Measurements from ENCODE around the gene ZC3H10. TPM values are rescaled to one million over a fixed set of nuclear protein-coding genes. Genes with fewer than 3 reads are reported as not detected.
"Not testable (repeated sequence)": the region's sequence is repeated elsewhere in the genome, so short reads cannot be mapped to it uniquely, and the experiment has no call there.

ZC3H10 gene
- total and polyA plus RNA-seq, 5 experiments from 2014 or later = 1.3 to 15.9 (median 2.5) TPM

DNA sequence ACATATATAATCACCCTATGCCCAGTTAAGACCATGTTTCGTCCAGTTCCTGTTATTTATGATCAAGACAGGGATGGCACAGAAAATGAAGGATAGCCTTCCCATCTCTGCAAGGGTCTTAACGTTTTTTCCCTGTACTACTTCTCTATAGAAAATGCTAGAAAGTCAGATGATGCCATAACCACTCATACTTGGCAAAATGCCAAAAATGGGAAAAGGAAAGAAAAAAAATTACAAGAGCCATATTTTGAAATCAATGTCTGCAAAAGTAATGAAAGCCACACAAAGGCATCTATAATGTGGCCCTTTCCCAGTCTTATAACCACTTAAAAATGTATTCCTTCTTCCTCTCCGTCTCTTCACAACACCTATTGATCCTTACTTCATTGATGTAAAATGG is 32.5 kb downstream of the ZC3H10 start:
- H3K4me1 Mint-ChIP-seq = peaks cover 17 to 50% (median 38%) of the 10 kb centered on the region in 4 donors
- H3K9me3 Mint-ChIP-seq = no peaks in the 10 kb centered on the region
- peak overlapping the region; percentile 25 to 93 (median 76) for H3K4me3 Mint-ChIP-seq
- peak overlapping the region; percentile 68 to 99 (median 91) for H3K27ac Mint-ChIP-seq
- ATAC-seq (no peak), DNase-seq (no peak)
- no peaks in the 10 kb centered on the region for H3K27me3 Mint-ChIP-seq
- peaks cover 0 to 8% (median 0%) of the 10 kb centered on the region in 3 donors for H3K36me3 Mint-ChIP-seq
- POLR2A ChIA-PET = interaction anchor here (0.7 to 3.1 kb wide), 11 partner anchors 8 to 481 kb away, joined by 3 to 18 read pairs (median 6); partner anchors contain the start of genes CNPY2, PA2G4, RNF41 and ZC3H10

DNA sequence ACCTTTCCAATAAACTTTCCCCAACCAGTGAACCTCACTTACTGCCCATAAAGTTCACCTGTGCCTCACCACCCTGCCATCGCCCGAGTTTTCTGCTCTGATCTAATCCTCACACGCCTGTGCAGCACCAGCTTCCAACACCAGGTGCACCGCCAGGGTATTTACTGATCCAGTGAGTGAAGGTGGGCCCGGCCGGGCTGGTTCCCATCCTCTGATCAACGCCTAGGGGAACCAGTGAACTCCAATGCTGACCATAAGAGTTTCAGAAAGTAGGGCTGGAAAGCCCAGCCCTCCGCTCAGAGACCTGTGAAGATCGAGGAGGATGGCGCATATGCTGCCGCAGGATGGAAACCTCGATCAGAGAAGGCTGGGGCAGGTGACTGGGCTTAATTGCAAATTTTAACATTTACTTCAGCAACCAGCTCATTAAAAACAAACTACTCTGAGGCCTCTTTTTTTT is 33.6 kb downstream of the ZC3H10 start:
- Mint-ChIP-seq H3K36me3 (peaks cover 0 to 1% (median 0%) of the 10 kb centered on the region in 3 donors), H3K27ac (peak overlapping the region; percentile 93 to 99 (median 98)), H3K27me3 (no peaks in the 10 kb centered on the region), H3K4me3 (peak overlapping the region; percentile 81 to 95 (median 92)), H3K9me3 (no peaks in the 10 kb centered on the region), H3K4me1 (peaks cover 15 to 44% (median 37%) of the 10 kb centered on the region in 4 donors)
- POLR2A ChIA-PET = interaction anchor here (0.6 to 3.1 kb wide), 15 partner anchors 10 to 477 kb away, joined by 3 to 18 read pairs (median 6); partner anchors contain the start of genes CNPY2, PA2G4, RNF41 and SMARCC2
- ATAC-seq (peak; percentile 75 to 77), DNase-seq (peak; percentile 39 to 83 (median 60))

DNA sequence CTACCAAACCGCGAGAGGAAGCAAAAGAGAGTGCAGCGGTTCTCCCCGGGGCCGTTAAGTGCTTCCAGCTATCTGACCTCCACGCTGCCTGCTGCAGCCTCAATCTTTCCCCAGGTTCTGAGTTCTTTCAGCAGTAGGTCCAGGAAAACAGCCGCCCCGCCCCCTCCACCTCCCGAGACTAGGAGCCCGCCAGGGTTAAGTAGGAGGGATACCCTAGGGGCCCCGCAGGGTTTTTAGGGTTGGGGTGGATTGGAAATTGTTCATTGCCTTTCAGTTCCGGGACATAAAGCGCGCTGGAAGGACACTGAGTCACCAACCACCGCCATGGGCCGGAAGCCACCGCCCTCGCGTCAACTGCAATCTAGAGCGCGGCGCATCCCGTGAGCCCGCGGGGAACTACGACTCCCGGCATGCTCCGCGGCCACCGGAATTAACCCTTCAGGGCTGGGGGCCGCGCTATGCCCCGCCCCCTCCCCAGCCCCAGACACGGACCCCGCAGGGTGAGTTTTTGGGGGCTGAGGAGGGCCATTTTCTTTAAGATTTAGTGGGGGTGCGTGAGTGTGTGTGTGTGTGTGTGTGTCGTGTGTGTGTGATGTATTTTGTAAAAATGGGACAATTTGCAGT is 34.2 kb downstream of the ZC3H10 start, which contains the start of gene MYL6B:
Gene MYL6B (plus strand): TSS at position 456 of the 624 bp plus-strand sequence. CDS start 1,332 bp downstream, outside the sequence.
- ATAC-seq (peak; percentile 89 to 91), DNase-seq (peak; percentile 85 to 94 (median 87))
- H3K27me3 Mint-ChIP-seq = no peaks in the 10 kb centered on the region
- POLR2A ChIA-PET = interaction anchor here (0.6 to 3.1 kb wide), 13 partner anchors 10 to 476 kb away, joined by 3 to 18 read pairs (median 6); partner anchors contain the start of genes CNPY2, PA2G4, RNF41 and SMARCC2
- H3K36me3 Mint-ChIP-seq = no peaks in the 10 kb centered on the region
- H3K4me1 Mint-ChIP-seq = peaks cover 15 to 45% (median 38%) of the 10 kb centered on the region in 4 donors
- H3K27ac Mint-ChIP-seq = peak within 1 kb of the TSS; percentile 93 to 99 (median 98)
- peak within 1 kb of the TSS; percentile 81 to 95 (median 92) for H3K4me3 Mint-ChIP-seq
- H3K9me3 Mint-ChIP-seq = no peaks in the 10 kb centered on the region

DNA sequence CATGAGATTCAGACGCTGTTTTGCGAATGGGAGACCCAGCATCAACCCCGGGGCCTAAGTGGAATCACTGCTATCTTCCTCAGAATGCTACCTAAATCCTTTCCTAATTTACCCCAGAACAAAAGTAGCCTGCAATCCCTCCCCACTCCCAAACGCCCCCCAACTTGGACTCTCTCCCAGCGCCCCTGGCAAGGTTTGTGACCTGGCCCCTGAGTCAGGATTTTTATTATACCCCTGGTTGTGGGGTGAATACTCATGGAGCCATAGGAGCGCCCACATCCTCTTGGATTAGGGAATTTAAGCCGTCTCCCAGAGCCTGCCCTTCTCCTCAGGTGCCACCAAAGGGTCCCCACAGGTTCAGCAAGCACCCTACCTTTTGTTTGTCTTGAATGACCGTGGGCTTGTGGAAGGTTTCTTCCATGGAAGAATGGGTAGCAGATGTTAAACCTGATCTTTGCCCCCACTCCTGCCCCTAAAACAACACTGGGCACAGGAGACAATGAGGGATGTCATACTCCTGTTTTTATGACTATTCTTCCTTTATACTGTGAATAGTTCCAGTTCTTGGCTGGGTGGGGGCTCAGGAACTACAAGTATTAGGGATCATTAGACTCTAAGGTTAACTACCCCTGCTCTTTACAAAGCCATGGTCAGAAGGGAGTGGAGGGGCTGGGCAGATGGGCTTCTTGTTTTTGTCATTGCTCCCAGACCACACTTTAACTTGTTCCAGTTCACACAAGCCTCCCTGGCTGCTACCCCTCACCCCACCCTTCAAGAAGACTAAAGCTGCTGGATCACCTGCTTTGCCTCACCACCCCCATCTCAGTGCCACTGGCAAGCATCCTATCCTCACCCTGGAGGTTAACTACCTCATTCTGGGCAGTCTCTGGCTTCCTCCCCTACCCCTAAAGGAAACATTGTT is 35.0 kb downstream of the ZC3H10 start:
- H3K27me3 Mint-ChIP-seq = no peaks in the 10 kb centered on the region

DNA sequence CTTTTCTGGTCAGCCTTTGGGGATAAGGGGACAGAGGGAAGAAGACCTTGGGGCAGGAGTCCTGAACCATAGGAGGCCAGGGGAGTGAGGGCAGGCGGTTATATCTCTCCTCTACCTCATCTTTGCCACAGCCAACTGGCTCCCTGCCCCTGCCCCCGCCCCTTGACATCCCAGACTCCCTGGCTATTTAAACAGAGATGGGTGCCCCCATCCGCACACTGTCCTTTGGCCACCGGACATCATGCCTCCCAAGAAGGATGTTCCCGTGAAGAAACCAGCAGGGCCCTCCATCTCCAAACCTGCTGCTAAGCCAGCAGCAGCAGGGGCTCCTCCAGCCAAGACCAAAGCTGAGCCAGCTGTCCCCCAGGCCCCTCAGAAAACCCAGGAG is 35.6 kb downstream of the ZC3H10 start:
- H3K27me3 Mint-ChIP-seq = no peaks in the 10 kb centered on the region
- ATAC-seq = no peak
- peaks cover 19 to 58% (median 46%) of the 10 kb centered on the region in 4 donors for H3K4me1 Mint-ChIP-seq
- POLR2A ChIA-PET = interaction anchor here (1.5 to 13.3 kb wide), 5 partner anchors 27 to 50 kb away, joined by 3 to 163 read pairs (median 5); partner anchors contain the start of genes ESYT1, SMARCC2 and ZC3H10
- no peaks in the 10 kb centered on the region for H3K9me3 Mint-ChIP-seq
- no peak overlapping the region for H3K27ac Mint-ChIP-seq
- peaks cover 0 to 2% (median 0%) of the 10 kb centered on the region in 3 donors for H3K36me3 Mint-ChIP-seq
- no peak for DNase-seq
- peak overlapping the region in 7 of 10 donors; percentile 32 to 94 (median 92) for H3K4me3 Mint-ChIP-seq

More for the DNA sequence above, 35.0 kb downstream of the ZC3H10 start:
- peak overlapping the region in 9 of 10 donors; percentile 69 to 99 (median 97) for H3K27ac Mint-ChIP-seq
- no peaks in the 10 kb centered on the region for H3K9me3 Mint-ChIP-seq
- ATAC-seq (no peak), DNase-seq (no peak)
- H3K36me3 Mint-ChIP-seq = no peaks in the 10 kb centered on the region
- POLR2A ChIA-PET = interaction anchor here (13.3 kb wide), 1 partner anchor 27 kb away, joined by 163 read pairs; the partner anchor contains the start of gene ESYT1
- peaks cover 17 to 52% (median 43%) of the 10 kb centered on the region in 4 donors for H3K4me1 Mint-ChIP-seq
- peak overlapping the region; percentile 81 to 95 (median 92) for H3K4me3 Mint-ChIP-seq

DNA sequence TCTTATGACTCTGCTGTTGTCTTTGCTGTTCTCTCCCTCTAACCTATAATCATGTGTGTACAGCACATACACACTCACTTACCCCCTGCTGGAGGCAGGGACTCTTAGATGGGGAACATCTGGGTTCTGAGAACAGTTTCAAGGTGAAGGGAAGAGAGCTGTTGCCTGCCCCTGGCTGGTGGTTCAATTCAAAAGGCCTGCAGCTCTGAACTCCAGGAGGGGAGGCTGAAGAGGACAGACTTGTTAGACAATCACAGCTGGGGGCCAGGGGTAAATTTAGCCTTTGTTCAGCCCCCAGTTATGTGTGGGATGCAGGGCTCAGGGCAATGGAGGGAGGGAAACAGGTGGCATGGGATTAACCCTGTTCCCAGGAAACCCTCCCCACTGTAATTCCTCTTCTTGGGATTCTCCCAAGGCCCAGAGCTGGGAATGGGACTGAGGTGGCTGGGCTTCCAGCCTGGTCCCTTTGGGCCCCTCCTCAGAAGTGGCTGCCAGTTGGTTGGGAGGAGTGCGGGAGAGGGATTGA is 36.2 kb downstream of the ZC3H10 start:
- POLR2A ChIA-PET = interaction anchor here (1.1 to 13.3 kb wide), 6 partner anchors 10 to 51 kb away, joined by 3 to 163 read pairs (median 4); partner anchors contain the start of genes ESYT1, SMARCC2 and ZC3H10
- H3K27ac Mint-ChIP-seq = peak overlapping the region in 3 of 10 donors; percentile 6 to 56 (median 31)
- H3K4me1 Mint-ChIP-seq = peaks cover 26 to 65% (median 50%) of the 10 kb centered on the region in 4 donors
- no peaks in the 10 kb centered on the region for H3K9me3 Mint-ChIP-seq
- no peak for DNase-seq
- H3K36me3 Mint-ChIP-seq = peaks cover 0 to 2% (median 1%) of the 10 kb centered on the region in 3 donors
- no peak for ATAC-seq
- H3K27me3 Mint-ChIP-seq = no peaks in the 10 kb centered on the region
- H3K4me3 Mint-ChIP-seq = peak overlapping the region in 2 of 10 donors; percentile 22 to 76

DNA sequence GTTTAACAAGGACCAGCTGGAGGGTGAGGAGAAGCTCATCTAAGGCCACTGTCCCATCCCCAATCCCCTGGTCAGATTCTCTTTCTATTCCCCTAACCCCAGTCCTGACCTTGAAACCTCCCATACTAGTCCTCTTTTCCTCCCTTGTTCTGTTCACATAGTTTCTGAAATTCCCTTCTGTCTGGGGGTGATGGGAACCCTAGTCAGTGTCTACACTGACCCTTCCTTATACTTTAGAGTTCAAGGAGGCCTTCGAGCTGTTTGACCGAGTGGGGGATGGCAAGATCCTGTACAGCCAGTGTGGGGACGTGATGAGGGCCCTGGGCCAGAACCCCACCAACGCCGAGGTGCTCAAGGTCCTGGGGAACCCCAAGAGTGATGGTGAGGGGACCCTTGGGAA is 36.8 kb downstream of the ZC3H10 start:
- no peaks in the 10 kb centered on the region for H3K9me3 Mint-ChIP-seq
- no peaks in the 10 kb centered on the region for H3K27me3 Mint-ChIP-seq
- no peak for DNase-seq
- no peak for ATAC-seq
- H3K36me3 Mint-ChIP-seq = peaks cover 0 to 4% (median 2%) of the 10 kb centered on the region in 3 donors
- POLR2A ChIA-PET = interaction anchor here (1.1 to 13.3 kb wide), 6 partner anchors 11 to 51 kb away, joined by 3 to 163 read pairs (median 4); partner anchors contain the start of genes ESYT1, SMARCC2 and ZC3H10
- H3K4me1 Mint-ChIP-seq = peaks cover 27 to 69% (median 55%) of the 10 kb centered on the region in 4 donors
- H3K27ac Mint-ChIP-seq = peak overlapping the region in 3 of 10 donors; percentile 38 to 50 (median 49)
- H3K4me3 Mint-ChIP-seq = peak overlapping the region in 6 of 10 donors; percentile 12 to 76 (median 42)

DNA sequence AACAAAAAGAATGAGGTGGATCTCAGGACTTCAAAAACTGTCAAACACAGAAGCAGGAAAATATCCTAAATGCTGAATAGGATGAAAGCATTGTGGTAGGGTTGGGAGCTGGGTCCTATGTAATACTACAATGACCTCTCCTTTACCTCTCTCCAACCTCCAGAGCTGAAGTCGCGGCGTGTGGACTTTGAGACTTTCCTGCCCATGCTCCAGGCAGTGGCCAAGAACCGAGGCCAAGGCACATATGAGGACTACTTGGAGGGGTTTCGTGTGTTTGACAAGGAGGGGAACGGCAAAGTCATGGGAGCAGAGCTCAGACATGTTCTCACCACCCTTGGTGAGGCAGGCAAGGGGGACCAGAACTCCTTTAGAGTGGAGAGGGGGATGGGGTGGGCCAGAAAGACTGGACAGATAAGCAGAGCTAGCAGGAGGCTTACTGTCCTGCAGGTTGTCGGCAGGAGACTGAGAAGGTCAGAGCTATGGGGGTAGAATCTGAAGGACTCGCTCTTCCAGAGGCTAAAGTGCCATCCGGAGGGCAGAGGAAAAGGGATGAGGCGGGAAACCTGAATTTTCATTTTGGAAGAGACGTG is 37.3 kb downstream of the ZC3H10 start:
- Mint-ChIP-seq H3K27me3 (no peaks in the 10 kb centered on the region), H3K9me3 (no peaks in the 10 kb centered on the region)

DNA sequence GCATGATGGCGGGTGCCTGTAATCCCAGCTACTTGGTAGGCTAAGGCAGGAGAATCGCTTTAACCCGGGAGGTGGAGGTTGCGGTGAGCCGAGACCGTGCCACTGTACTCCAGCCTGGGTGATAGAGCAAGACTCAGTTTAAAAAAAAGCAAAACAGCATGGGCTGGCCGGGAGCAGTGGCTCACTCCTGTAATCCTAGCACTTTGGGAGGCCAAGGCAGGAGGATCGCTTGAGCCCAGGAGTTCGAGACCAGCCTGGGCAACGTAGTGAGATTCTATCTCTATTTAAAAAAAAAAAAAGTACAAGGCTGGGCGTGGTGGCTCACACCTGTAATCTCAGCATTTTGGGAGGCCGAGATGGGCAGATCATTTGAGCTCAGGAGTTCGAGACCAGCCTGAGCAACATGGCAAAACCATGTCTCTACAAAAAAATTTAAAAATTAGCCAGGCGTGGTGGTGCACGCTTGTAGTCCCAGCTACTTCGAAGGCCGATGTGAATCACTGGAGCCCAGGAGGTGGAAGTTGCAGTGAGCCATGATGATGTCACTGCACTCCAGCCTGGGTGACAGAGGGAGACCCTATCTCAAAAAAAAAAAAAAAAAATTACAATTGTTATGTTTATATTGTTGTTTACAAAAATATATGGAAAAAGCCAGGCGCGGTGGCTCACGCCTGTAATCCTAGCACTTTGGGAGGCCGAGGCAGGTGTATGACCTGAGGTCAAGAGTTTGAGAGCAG is 38.6 kb downstream of the ZC3H10 start:
- H3K27me3 Mint-ChIP-seq, H3K9me3 Mint-ChIP-seq, ATAC-seq, DNase-seq: not testable (repeated sequence)
- Mint-ChIP-seq H3K27ac (peak overlapping the region in 9 of 10 donors; percentile 77 to 99 (median 97)), H3K36me3 (peaks cover 2 to 19% (median 8%) of the 10 kb centered on the region in 3 donors), H3K4me3 (peak overlapping the region; percentile 93 to 99 (median 98)), H3K4me1 (peaks cover 34 to 69% (median 59%) of the 10 kb centered on the region in 4 donors)
- POLR2A ChIA-PET = interaction anchor here (0.7 to 13.3 kb wide), 11 partner anchors 13 to 167 kb away, joined by 3 to 163 read pairs (median 4); partner anchors contain the start of genes ESYT1, SMARCC2 and ZC3H10

More for the DNA sequence above, 37.3 kb downstream of the ZC3H10 start:
- peaks cover 2 to 9% (median 5%) of the 10 kb centered on the region in 3 donors for H3K36me3 Mint-ChIP-seq
- POLR2A ChIA-PET = interaction anchor here (1.1 to 13.3 kb wide), 7 partner anchors 11 to 52 kb away, joined by 3 to 163 read pairs (median 5); partner anchors contain the start of genes ESYT1, SMARCC2 and ZC3H10
- ATAC-seq (no peak), DNase-seq (no peak)
- peak overlapping the region in 7 of 10 donors; percentile 11 to 71 (median 40) for H3K27ac Mint-ChIP-seq
- H3K4me3 Mint-ChIP-seq = peak overlapping the region in 9 of 10 donors; percentile 5 to 66 (median 25)
- peaks cover 33 to 69% (median 58%) of the 10 kb centered on the region in 4 donors for H3K4me1 Mint-ChIP-seq

Data from naive thymus-derived CD8-positive, alpha-beta T cell (primary cell).